ENCODE results near the gene HPCA. TPM values are rescaled to one million over a fixed set of nuclear protein-coding genes. Genes with fewer than 3 reads are reported as not detected.

HPCA gene
- total and polyA plus RNA-seq, 8 donors = 0.16 to 0.61 (median 0.35) TPM; not detected in 1

DNA sequence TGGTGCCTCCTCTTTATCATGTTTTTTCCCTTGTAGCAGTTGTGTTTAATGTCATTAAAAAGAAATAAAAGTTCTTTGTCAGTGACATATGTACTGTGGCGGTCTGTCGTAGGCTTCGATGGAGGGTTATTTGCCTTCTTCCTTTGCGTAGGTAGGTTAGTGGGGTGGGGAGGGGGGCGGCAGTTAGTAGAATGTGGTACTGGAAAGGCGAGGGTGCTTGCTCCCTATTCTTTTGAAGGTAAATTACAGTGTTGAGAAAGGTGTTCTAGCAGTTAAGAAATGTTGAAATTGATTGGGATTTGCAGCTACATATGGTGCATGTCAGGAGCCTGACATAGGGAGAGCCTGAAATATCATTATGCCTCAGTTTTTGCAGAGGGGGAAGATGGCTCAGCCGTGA, 27.5 kb upstream of the HPCA start:
- Histone ChIP-seq H3K9me3 (no peaks in the 10 kb centered on the region), H3K4me1 (no peaks in the 10 kb centered on the region), H3K36me3 (peaks cover 0 to 63% of the 10 kb centered on the region in 2 donors), H3K27ac (no peak overlapping the region), H3K27me3 (no peaks in the 10 kb centered on the region), H3K4me3 (no peak overlapping the region)
- intact Hi-C loops (cut with DNase I) = no loop called here
- ATAC-seq (no peak), DNase-seq (no peak)
- TF ChIP-seq, protein P1, sequence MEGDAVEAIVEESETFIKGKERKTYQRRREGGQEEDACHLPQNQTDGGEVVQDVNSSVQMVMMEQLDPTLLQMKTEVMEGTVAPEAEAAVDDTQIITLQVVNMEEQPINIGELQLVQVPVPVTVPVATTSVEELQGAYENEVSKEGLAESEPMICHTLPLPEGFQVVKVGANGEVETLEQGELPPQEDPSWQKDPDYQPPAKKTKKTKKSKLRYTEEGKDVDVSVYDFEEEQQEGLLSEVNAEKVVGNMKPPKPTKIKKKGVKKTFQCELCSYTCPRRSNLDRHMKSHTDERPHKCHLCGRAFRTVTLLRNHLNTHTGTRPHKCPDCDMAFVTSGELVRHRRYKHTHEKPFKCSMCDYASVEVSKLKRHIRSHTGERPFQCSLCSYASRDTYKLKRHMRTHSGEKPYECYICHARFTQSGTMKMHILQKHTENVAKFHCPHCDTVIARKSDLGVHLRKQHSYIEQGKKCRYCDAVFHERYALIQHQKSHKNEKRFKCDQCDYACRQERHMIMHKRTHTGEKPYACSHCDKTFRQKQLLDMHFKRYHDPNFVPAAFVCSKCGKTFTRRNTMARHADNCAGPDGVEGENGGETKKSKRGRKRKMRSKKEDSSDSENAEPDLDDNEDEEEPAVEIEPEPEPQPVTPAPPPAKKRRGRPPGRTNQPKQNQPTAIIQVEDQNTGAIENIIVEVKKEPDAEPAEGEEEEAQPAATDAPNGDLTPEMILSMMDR (IDR thresholded peaks at IDR 0.05) = no peak

GRCh38 chr1:32859915-32860314, 26.4 kb upstream of the HPCA start:
- no peaks in the 10 kb centered on the region for H3K9me3 ChIP-seq
- DNase-seq = no peak
- no peak for ATAC-seq
- H3K4me3 ChIP-seq = no peak overlapping the region
- peaks cover 0 to 56% of the 10 kb centered on the region in 2 donors for H3K36me3 ChIP-seq
- no peaks in the 10 kb centered on the region for H3K27me3 ChIP-seq
- TF ChIP-seq, protein P1 (IDR thresholded peaks at IDR 0.05) = no peak
- H3K27ac ChIP-seq = no peak overlapping the region
- intact Hi-C loops (cut with DNase I) = no loop called here
- H3K4me1 ChIP-seq = no peaks in the 10 kb centered on the region

DNA sequence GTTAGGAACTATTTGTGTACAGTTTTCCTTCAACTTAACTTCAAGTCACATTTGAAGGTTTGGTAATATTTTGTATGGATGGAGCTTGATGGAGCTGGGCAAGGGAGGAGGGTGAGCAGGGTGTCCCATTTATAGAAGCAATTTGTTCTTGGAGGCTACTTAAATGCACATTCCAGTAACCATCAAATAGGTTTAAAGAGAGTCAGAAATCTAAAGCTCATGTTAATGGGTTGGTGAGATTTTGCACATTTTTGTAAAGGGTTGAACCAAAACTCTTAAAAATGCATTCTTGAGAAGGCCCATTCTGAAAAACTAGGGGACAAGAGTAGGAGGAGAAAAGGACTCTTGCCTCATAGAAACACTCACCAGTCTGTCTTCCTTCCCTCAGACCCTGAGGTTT, 25.7 kb upstream of the HPCA start:
- Histone ChIP-seq H3K27ac (no peak overlapping the region), H3K36me3 (peaks cover 0 to 50% of the 10 kb centered on the region in 2 donors)
- intact Hi-C loops (cut with DNase I) = no loop called here

DNA sequence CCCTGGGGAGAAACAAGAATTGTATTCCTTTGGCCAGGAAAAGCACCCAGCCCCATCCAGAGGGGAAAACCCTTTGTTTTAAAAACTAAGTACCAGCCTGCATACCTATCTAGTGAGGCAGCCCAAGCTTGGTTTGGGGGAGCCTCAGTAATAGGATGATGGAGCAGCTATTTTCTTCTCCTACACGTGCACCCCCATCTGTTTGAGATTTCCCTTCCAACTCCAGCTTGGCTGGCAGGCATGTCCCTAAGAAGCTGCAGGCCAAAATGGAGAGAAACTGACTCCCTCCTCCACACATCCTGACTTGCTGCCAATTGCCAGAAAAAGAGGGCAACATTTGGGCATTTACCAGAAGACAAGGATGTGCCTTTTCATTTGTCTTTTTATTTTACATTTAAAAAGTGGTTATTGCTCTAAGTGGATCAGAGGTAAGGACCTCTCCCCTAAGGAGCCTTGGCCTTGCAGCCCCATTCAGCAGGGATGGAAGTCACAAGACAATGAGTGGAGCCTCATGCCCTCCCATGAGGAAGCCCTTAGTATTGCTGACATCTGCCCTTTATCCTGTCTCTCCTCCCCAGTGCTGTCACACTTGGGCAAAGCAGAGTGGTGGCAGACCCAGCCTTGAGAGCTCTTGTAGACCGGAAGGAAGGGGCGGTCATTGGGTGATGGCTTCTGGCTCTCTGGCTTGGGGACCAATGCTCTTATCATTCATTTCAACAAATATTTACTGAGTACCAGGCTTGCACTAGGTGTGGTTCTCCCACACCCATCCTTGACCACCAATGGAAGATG, 24.2 kb upstream of the HPCA start:
- peak; percentile 62 for ATAC-seq
- Histone ChIP-seq H3K27me3 (no peaks in the 10 kb centered on the region), H3K36me3 (peaks cover 0 to 35% of the 10 kb centered on the region in 2 donors), H3K4me3 (no peak overlapping the region), H3K9me3 (no peaks in the 10 kb centered on the region), H3K27ac (no peak overlapping the region), H3K4me1 (no peaks in the 10 kb centered on the region)
- DNase-seq = no peak
- TF ChIP-seq, protein P1 (IDR thresholded peaks at IDR 0.05) = no peak
- intact Hi-C loops (cut with DNase I) = no loop called here

More for the DNA sequence above, 25.7 kb upstream of the HPCA start:
- no peak overlapping the region for H3K4me3 ChIP-seq
- no peaks in the 10 kb centered on the region for H3K4me1 ChIP-seq
- no peaks in the 10 kb centered on the region for H3K9me3 ChIP-seq
- TF ChIP-seq, protein P1 (IDR thresholded peaks at IDR 0.05) = no peak
- no peak for DNase-seq
- H3K27me3 ChIP-seq = no peaks in the 10 kb centered on the region
- ATAC-seq = no peak

- no peaks in the 10 kb centered on the region for H3K4me1 ChIP-seq
- H3K9me3 ChIP-seq = no peaks in the 10 kb centered on the region
- TF ChIP-seq, protein P1 (IDR thresholded peaks at IDR 0.05) = no peak
- H3K4me3 ChIP-seq = no peak overlapping the region
- no peak for DNase-seq
- no peak overlapping the region for H3K27ac ChIP-seq
- intact Hi-C loops (cut with DNase I) = no loop called here
- peaks cover 0 to 23% of the 10 kb centered on the region in 2 donors for H3K36me3 ChIP-seq
- no peak for ATAC-seq
- no peaks in the 10 kb centered on the region for H3K27me3 ChIP-seq
Measured at GRCh38 chr1:32863218-32863880, 22.9 kb upstream of the HPCA start.

Measured in left lung (tissue), 10 donors.